NOMO-1 treated with DMSO at 0.1 percent for 48 hours (cell line): ENCODE results near the gene NIPAL3.
"Not testable (repeated sequence)": the region's sequence is repeated elsewhere in the genome, so short reads cannot be mapped to it uniquely, and the experiment has no call there.

Source experiments
- DNase-seq: peaks from one replicate; lab custom pipeline; 2025; ENCODE audit not compliant: unreplicated experiment; lab: John Stamatoyannopoulos, UW

The NIPAL3 gene

DNA sequence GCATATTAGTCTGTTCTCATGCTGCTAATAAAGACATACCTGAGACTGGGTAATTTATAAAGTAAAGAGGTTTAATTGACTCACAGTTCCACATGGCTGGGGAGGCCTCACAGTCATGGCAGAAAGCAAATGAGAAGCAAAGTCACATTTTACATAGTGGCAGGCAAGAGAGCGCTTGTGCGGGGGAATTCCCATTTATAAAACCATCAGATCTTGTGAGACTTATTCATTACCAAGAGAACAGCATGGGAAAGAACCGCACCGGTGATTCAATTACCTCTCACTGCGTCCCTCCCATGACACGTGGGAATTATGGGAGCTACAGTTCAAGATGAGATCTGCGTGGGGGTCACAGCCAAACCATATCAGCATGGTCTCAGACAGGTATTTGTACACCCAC, 72.6 kb downstream of the NIPAL3 start:
- DNase-seq: not testable (repeated sequence)

DNA sequence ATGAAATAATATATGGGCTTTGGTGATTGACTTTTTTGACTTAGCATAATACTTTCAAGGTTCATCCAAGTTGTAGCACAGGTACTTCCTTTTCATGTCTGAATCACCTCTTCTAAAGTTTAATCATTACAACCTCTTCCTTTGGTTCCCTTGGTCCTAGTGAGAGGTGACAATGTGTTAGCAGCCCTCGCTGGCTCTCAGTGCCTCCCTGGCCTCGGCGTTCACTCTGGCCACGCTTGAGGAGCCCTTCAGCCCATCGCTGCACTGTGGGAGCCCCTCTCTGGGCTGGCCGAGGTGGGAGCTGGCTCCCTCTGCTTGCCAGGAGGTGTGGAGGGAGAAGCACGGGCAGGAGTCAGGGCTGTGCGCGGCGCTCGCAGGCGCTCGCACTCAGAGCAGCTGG, 74.1 kb downstream of the NIPAL3 start:
- no peak for DNase-seq

GRCh38 chr1:24490101-24490781, 74.6 kb downstream of the NIPAL3 start:
- no peak for DNase-seq

DNA sequence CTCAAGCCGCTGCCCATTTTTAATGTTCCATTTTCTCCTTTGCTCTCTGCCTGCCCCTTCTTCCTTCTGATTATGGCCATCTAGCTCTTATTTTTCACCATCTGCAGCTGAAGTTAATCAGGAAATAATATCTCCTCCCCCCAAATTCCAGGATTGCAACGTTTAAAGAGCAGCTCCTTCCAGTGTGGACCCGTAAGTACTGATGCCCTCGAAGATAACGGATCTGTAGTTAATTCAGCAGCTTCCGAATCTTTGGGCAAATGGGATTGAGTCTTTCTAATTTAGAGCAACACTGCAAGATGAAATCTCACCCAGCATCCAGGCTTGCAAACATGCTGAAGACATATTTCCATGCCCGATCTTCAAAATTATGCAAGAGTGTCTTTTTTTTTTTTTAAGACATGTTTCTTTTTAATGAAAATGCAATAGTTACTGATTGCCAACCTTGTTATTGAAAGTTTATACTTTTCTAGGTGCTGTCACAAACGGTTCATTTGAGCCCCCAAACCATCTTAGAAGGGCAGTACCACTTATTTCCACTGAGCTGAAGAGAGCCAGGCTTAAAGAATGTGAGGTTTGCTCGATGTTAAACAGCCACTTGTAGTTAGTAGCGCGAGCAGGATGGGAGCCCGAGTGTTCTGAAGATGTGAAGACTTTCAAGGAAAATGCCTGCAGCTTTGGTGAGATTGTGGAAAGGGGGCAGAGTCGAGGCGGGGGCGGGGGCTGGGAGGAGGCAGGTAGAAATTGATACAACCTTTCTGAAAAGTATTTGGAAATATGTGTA, 76.2 kb downstream of the NIPAL3 start:
- no peak for DNase-seq

- DNase-seq: not testable (repeated sequence)
These were observed 77.3 kb downstream of the NIPAL3 start for GRCh38 chr1:24492935-24493334.

DNA sequence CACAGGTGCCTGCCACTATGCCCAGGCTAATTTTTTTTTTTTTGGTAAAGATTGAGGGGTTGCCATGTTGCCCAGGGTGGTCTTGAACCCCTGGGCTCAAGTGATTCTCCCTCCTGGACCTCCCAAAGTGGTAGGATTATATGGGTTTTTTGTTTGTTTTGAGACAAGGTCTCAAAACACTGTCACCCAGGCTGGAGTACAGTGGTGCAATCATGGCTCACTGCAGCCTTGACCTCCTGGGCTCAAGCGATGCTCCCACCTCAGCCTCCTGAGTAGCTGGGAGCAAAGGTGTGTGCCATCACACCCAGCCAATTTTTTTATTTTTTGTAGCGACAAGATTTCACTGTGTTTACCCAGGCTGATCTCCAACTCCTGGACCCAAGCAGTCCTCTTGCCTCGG, 78.2 kb downstream of the NIPAL3 start:
- DNase-seq: no peak

DNA sequence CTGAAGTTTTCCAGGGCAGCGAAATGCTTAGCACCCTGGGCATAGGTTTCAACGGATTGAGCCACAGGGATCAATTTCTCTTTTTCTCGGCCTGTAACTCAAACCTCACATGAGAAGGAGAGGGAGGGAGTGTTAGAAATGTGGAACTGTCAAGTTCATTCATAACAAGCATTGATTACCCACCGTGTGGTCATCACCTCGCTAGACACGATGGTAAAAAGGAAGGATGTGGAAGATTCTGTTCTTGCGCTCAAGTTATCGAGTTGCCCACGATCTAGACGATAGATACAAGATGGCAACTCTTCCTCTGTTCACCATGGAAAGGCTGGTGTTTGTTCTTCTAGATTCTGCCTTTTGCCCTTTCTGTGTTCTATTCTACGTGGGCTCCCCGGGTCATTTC, 83.0 kb downstream of the NIPAL3 start:
- DNase-seq: no peak

- no peak for DNase-seq
These were observed 84.9 kb downstream of the NIPAL3 start for GRCh38 chr1:24500448-24501048.

GRCh38 chr1:24501371-24502064, 85.9 kb downstream of the NIPAL3 start:
- DNase-seq: peak; percentile 84

DNA sequence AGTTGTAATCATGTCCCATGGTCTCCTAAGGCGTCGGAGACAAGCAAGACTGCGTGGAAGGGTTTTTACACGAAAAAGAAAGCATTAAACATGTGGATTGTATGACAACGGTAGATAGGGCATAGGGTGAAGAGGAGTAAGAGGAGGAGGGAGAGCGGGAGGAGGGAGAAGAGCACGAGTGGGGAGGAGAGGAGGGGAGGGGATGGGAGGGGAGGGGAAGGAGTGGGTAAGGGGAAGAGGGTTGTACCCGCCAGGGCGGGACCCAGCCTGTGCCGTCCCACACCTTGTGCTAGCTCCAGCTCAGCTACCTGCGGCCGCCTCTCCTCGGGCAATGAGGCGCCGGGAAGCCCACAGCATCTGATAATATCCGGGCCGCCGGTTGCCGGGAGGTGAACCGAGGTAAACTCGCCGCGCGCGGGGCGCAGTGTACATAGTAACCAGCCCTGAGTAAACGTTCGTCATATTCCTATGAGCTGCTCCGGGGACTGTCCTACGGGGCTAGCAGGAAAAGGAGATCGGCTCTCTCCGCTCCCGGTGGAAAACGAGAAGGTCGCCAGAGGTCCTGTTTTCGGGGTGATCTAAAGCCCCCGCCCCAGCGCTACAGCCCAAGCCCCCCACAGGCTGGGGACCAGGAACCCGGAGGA, 86.6 kb downstream of the NIPAL3 start:
- peak; percentile 67 for DNase-seq

DNA sequence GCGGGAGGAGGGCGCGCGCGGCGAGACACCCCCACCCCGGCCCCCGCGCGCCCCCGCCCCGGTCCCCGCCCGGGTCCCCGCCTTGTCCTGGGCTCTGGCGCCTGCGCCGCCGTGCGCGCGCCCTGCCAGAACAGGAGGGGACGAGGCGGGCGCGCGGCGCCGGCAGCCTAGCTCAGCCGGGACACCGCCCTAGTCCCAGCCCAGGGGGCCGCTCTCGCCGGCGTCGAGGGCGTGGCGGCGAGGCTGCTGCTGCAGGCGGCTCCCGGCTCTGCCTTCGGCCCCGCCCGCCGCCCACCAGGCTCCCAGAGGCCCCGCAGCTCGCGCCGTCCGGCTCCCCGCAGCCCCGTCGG, 87.1 kb downstream of the NIPAL3 start, which contains the start of gene RCAN3:
Gene RCAN3, plus strand, starts transcription at position 128 of the 350 bp plus-strand sequence. CDS start 11,537 bp downstream, outside the sequence.
- peak; percentile 85 for DNase-seq

- DNase-seq: no peak
These were observed 87.6 kb downstream of the NIPAL3 start for GRCh38 chr1:24503059-24503751.

DNA sequence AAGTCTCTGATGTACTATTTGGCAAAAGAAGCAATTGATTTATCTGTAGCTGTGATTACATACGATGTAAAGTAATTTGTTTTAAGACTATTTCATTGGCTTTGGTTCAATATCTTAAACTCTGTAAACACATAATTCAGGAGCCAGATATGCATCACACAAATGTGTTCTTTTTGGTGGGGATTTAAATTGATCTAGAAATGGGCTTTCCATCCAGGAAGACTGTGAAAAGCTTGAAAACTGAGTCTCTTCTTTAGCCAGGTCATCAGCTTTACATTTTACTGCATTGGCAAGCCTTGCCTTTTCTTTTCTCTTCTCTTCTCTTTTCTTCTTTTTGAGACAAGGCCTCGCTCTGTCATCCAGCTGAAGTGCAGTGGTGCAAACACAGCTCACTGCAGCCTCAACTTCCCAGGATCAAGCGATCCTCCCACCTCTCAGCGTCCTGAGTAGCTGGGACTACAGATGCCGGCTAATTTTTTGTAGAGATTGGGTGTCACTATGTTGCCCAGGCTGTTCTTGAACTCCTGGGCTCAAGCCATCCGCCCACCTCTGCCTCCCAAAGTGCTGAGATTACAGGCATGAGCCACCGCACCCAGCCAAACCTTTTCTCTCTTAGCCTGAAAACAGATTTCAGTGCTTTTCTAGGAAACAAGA, 88.4 kb downstream of the NIPAL3 start:
- no peak for DNase-seq

DNA sequence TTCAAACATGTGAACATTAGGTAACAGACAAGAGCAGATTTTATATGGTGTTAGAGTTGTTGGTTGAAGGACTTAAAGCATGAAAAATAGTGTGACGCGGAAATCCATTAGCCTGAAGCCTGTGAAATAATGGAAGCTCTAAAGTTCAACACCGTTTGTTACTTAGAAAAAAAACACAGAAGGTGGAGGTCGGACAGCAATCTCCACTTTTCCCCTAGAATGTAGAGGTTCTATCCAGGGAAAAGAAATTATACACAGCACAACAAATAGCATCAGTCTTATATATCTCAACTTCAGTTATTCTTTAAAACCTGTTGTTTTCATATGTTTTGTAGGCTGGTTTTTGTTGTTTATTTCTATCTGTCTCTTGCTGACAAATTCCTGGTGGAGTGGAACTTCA, 89.0 kb downstream of the NIPAL3 start:
- no peak for DNase-seq

DNA sequence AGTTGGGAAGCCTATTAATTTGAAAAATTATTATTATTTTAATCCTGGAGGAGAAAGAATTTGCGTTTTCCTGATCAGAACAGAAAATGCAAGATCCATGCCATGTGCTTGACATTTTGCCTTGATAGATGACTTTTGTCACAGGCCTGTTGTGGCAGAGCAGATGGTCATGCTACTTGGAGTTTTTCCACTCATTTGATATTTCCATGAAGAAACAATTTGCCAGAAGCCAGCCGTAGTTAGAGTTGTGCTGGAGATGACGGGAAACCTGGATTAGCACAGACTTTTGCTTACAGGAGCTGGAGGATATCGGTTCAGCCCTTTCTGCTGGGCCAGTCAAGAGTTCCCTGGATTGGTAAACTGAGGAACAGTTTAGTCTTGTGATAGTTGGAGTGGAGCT, 90.2 kb downstream of the NIPAL3 start:
- DNase-seq: no peak

DNA sequence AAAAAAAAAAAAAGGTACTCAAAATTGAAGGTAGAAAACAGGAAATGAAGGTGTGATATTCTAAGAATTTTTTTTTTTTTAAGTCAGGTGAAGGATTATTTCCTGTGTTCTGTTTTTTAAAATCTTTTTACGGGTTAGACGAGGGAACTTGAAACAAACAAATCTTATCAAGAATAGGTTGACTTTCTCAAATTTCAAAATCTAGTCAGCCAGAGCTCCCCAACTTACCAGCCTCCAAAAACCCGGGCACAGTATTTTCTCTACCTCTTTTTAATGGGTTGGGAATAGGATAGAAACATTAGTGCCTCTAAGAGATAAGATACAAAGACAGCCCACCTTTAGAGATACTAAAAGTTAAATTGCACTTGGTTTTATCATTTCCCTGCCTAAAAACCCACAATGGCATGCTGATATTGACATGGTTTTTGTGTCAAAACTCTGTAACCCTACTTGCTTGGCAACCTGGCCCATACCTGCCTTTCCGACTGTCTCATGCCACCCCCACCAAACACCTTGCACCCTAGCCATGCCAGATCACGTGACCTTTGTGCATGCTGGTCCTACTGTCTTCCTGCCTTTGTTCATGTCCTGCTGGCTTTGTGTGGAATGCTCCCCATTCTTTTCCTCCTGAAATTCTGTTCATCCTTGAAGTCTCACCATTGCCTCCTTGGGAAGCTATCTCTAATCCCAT, 91.2 kb downstream of the NIPAL3 start:
- no peak for DNase-seq

- DNase-seq: no peak
These were observed 91.8 kb downstream of the NIPAL3 start for GRCh38 chr1:24507405-24507804.

DNA sequence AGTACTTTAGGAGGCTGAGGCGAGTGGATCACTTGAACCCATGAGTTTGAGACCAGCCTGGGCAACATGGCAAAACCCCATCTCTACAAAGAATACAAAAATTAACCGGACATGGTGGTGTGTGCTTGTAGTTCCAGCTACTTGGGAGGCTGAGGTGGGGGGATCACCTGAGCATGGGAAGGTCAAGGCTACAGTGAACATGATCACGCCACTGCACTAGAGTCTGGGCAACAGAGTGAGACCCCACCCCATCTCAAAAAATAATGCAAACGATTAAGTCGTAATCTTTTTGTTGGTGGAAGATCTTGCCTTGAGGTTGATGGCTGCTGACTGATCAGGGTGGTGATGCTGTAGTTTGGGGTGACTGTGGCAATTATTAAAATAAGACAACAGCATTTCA, 93.3 kb downstream of the NIPAL3 start:
- DNase-seq: no peak

DNA sequence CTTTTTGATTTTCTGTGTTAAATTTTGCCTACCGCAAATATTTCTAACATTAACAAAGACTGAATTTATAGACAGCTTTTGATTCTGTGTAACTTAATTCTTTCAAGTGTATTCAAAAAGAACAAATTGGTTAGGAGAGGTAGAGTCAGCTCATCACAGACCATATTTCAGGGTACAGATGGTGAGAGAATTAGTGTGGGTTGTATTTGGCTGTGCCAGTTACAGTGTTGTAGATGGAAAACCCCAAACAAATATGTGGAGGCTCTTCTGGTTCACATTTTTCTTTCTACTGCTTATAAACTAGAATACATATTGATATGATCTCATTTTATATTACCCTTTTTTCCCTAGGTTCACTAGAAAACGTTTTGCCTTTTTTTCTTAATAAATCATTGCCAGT, 98.1 kb downstream of the NIPAL3 start:
- DNase-seq: no peak
